ENCODE results near the gene DLGAP1.

- TF ChIP-seq CTCF (IDR thresholded peaks at IDR 0.05; ENCODE audit: low read depth, low read length) (no peak), EZH2phosphoT487 (IDR thresholded peaks at IDR 0.05; ENCODE audit: low read depth) (no peak)
Measured at GRCh38 chr18:3823073-3823472, 632.0 kb downstream of the DLGAP1 start.
